Effector CD4-positive, alpha-beta T cell (primary cell): ENCODE results near the gene TRIM46.

ENCODE experiments used
- DNase-seq: peaks from one replicate; pipeline ENCODE4 v3.0.0-alpha.2; 2020
- total RNA-seq: gene quantifications from one replicate; lab custom pipeline; 2026; lab: John Stamatoyannopoulos, UW

TRIM46 gene, protein sequence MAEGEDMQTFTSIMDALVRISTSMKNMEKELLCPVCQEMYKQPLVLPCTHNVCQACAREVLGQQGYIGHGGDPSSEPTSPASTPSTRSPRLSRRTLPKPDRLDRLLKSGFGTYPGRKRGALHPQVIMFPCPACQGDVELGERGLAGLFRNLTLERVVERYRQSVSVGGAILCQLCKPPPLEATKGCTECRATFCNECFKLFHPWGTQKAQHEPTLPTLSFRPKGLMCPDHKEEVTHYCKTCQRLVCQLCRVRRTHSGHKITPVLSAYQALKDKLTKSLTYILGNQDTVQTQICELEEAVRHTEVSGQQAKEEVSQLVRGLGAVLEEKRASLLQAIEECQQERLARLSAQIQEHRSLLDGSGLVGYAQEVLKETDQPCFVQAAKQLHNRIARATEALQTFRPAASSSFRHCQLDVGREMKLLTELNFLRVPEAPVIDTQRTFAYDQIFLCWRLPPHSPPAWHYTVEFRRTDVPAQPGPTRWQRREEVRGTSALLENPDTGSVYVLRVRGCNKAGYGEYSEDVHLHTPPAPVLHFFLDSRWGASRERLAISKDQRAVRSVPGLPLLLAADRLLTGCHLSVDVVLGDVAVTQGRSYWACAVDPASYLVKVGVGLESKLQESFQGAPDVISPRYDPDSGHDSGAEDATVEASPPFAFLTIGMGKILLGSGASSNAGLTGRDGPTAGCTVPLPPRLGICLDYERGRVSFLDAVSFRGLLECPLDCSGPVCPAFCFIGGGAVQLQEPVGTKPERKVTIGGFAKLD
- total RNA-seq = 6.4 reads per million, percentile 24 among the genes with 10 or more reads in this experiment

DNA sequence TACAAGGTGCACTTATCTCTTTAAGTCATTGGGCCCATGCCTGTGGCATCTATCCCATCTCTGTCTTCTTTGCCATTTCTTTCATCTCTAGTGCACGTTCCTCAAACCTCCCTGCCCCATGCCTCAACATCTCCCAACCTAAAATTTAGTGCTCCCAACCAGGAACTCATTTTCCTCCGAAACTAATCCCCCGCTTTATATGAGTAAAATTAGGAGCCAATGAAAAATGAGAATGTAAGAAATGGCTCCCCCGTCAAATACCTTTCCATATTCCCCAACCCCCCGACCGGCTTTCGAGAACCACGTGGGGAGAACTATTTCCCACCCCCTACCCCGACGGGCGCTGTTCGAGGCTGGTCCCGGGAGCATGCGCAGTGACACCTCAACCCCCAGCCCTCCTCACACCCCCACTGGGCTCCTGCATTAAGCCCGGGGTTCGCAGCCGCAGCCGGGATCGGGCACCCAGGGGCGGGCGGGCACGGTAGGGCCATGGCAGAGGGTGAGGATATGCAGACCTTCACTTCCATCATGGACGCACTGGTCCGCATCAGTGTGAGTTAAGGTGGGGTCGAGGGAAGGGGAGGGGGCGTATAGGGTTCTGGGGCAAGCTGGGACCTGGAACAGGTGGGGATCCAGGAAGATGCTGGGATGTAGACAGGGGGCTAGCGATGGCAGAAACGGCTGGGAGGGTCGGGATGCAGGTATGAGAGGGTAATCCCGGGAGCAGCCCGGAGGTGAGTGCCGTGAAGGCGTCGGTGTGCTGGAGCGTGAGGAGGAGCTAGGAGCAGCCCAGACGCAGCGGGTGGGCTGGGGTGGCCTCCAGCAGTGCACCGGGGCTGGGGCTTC is at the start of gene TRIM46:
TRIM46 (plus strand) TSS at position 372 of the 846 bp plus-strand sequence; CDS start at position 490, 118 bp downstream.
- peak; percentile 46 for DNase-seq

DNA sequence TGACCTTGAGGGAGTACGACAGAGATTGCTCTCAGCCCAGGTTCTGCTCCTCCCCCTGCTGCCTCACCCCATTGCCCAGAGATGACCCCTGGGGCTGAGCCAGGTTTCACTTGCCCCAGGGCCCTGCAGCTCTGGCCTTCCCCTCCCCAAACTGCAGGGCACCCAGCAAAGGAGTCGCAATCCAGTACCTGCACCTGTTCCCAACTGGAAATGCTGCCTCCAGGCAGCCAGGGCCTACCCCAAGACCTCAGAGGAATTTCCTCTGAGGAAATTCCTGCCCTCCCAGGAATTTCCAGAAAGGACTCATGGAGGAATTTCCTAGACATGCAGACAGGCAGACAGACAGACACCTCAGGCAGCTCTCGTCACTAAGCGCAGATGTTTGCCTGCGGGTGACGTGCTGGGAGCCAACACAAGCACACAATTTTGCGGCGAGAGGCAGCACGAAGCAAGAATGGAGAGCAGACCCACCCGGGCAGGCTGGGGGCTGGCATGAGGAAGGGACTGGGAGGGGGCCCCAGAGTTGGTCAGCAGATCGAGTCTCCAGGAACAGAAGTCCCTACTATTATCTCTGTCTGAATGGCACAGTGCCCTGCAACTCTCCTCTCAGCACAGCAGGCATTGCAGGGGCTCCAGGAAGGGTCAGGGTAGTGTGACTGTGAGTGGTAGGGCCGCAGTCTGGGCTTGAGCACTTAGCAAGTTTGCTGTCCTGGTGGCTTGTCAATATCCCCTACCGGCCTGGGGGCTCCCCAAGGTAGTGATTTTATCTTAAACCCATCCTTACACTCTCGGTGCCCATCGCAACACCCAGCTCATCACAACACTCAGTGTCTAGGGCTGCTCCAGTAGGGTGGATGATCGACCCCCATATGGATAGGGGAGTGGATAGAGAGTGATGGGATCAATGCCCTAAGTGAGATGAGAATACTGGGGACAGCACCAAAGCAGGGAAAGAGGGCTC is 48.9 kb upstream of the TRIM46 start:
- DNase-seq = no peak

DNA sequence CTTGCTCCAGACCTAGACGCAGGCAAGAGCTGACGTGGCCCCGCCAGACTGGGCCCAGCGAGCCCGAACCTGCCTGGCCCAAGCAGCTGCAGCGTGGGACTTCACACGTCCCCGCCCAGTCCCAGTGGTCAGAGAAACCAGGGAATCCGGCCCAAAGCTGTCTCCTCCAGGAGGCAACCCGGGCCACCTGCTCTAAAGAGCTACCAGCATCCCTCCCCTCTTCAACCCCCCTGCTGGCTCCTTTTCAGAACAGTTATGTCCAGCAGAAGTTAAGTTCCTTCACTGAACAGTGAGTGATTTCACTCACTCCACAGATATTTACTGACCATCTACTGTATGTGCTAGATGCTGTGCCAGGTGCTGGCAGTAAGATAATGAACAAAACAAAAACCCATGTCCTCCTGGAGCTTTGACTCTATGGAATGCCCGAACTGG is 48.1 kb upstream of the TRIM46 start:
- no peak for DNase-seq

DNA sequence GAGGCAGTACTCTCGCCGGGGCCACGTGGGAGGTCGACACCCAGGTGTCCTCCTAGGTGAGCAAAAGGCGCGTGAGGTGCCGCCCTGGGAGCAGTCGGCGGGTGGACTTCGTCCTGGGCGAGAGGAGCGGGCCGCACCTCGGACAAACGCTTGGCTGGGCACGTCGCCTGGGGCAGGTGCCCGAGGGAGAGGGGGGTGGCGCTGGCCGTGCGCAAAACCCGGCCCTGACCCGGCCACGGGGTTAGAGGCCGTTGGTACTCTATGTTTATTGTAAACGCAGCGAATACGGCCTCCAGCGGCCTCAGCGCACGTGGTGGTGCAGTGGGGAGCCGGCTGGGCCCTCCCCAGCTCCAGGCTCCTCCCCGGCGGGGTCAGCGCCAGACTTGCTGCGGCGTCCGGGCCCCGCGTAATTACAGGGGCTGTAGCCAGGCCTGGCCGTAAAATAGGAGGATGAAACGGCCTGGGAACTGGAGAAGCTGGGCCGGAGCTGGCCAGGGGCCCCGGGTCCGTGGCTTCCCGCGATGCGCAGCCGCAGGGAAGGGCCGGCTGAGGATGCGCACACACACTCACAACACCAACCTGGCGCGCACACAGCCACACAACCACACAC is 47.6 kb upstream of the TRIM46 start:
- no peak for DNase-seq

DNA sequence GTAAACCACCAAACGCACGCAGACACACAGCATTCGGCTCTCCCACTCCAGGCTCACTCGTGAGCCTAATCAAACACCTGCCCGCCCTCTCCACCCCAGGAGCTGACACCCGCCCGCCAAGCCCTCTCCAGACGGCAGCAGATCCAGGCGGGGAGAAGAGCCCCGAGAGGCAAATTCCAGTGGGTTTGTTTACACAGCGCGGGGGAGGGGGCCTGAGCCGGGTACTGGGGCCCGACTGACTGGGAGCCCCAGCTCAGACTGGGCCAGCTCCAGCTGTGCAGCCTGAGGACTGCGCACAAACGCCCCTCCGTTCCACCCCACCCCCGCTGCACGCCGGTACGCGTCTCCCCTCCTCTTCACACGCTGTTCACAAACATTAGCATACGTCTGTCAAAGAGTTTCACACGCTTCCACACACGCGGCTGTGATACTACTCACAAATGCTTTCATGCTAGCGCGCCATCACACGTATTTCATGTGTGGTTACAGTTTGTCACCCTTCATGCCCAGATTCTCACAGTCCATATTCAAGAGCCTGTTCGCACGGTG is 47.0 kb upstream of the TRIM46 start:
- DNase-seq = peak; percentile 27

DNA sequence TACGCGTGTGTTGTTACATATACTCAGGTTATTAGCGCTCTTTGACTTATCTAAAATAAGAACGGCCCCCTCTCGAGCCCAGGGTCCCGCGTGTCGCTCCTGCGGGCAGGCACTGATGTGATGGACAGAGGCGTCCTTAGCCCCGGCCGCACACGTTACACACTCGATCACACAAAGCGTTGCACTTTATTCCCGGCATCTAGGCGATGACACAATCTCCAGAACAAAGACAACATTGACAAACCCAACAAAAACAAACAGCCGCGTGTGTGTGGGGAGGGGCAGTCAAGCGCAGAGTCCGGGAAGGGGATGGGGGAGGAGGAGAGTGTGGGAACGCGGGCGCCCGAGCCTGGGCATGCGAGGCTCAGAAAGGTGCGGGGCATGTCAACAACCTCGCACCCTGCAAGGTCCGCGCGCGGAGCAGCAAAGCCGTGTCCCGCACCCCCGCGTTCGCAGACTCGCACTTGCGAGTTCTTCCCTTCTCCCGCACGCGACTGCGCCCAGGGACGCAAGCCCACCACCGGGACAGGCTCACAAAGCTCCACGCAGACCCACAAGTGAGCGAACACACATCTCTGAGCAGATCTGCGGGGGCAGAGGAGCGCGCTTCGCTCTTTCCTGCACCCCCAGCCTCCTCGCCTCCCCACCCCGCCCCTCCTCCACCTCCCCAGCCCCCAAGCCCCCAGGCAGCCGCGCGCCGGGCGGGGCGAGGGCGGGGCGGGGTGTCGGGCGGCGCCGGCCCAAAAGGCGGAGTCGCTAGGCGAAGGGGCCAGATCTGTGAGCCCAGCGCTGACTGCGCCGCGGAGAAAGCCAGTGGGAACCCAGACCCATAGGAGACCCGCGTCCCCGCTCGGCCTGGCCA is 46.3 kb upstream of the TRIM46 start, which contains the start of gene EFNA1:
EFNA1 (plus strand) TSS at position 772 of the 862 bp plus-strand sequence. CDS start 102 bp downstream, outside the sequence.
- DNase-seq = peak; percentile 15

DNA sequence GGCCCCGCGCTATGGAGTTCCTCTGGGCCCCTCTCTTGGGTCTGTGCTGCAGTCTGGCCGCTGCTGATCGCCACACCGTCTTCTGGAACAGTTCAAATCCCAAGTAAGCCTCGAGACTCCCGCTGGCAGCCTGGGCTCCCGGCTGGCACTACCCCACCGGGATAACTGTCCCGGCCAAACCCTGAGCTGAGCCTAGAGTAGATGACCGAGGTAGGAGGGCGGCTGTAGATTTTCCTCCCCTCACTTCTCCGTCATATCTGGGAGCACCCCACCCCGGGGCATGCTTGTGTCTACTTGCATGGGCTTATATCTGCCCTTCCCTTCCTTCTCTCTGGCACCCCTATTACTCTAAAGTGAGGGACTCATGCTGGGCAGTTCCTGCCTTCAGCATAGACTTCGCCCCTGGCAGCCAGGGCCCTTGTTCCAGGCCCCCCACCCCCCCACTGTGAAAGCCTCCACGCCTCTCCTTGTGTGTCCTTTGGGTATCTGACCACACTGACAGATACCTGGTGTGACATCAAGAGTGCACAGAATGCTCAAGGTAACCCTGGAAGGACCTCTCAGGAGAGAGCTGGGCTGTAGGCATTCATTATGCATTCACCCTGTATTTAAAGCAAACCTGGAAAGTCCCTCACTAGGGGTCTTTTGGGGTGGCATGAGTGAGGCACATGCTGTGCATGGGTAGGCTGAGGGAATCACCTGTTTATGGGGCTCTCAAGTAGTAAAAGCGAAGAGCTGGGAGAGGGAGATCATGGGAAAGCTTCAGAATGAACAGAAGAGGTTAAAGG is 45.5 kb upstream of the TRIM46 start:
- DNase-seq = no peak

DNA sequence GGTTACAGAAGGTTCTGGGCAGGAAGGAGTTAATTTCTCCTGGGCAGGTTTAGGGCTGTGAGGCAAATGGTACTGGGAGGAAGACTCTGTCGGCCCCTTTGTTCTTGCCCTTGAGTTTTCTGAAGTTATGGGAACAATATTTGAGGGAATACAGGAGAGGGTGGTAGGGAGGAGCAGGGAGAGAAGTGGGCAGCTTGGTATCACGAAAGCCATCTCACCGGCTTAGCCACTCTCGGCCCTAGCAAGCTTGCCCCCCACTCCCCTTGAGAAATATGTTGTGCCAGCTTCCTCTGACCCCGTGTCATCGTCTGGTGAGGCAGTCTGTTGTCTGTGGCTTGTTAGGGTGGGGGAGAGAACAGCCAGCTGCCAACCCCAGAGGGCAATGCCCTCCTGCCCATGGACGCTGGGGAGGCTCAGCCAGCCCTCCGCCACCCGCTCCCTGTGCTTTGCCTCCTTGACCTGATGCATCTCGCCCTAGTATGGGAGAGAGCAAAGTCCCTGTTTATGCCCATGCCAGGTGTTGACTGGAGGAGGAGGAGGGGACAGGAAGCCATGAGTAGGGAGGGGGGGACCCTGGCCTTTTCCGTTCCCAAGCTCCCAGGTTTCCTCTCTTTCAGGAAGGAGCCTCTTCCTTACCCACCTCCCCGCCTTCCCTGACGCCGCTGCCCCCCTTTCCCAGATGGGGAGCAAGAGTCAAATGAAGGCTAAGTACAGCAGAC is 44.7 kb upstream of the TRIM46 start:
- DNase-seq = peak; percentile 3

DNA sequence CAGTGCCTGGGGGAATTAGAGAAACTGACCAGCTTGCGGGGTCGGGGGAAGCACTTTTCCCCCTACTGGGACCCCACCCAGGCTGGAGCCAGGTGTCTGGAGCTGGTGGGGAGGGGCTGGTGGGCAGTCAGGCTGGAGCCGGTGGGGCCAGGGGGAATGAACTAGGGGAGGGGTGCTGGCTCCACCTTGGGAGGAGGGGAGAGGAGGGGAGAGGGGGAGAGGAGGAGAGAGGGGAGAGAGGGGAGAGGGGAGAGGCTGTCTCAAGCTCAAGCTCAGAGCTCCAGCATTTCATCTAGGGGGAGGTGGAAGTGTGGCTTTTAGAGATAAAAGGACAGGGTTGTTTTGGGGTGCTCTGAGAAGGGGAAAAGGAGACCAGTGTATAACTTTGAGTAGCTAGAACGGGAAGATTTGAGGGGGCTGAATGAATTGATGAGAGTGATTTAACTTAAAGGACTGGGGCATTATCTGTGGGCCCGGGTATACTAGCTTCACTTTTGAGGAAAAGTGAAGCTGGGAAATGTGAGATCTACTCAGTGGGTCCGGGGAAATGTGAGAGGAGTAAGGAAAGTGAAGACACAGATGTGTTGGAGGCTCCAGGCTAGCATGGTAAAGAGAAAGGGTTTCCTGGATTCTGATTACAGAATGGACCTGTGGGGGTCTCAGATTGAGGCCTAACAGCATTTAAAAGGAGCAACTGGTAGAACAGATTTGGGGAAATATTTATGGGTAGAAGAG is 43.2 kb upstream of the TRIM46 start:
- no peak for DNase-seq

DNA sequence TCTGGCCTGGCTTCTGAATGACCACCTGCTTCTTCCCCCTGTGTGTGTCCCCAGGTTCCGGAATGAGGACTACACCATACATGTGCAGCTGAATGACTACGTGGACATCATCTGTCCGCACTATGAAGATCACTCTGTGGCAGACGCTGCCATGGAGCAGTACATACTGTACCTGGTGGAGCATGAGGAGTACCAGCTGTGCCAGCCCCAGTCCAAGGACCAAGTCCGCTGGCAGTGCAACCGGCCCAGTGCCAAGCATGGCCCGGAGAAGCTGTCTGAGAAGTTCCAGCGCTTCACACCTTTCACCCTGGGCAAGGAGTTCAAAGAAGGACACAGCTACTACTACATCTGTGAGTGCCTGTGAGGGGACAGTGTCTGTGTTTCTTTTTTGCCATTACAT is 42.4 kb upstream of the TRIM46 start:
- DNase-seq = no peak

DNA sequence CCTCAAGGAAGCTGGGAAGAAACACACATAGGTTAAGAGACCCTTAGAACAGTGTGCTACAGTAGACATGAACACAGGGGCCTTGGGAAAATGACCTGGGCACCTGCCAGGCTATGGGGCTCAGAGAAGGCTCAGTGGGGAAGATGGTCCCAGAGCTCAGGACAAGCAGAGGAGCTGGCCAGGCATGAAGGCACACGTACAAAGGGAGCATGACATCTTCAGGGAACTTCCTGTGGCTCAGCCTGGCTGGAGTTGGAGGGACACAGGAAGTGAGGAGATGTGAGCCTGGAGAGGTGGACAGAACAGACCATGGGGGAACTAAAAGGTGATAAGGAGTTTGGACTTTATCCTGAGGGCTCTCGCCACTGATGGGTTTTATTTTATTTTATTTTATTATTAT is 41.8 kb upstream of the TRIM46 start:
- no peak for DNase-seq

DNA sequence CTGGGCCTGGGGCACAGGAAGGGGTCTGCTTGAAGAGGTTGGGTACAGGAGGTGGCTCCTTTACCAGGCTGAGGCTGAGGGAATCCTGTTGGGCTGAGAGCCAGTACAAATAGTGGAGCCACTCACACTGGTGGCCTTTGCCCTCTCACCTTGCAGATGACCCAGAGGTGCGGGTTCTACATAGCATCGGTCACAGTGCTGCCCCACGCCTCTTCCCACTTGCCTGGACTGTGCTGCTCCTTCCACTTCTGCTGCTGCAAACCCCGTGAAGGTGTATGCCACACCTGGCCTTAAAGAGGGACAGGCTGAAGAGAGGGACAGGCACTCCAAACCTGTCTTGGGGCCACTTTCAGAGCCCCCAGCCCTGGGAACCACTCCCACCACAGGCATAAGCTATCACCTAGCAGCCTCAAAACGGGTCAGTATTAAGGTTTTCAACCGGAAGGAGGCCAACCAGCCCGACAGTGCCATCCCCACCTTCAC is 39.8 kb upstream of the TRIM46 start:
- no peak for DNase-seq

DNA sequence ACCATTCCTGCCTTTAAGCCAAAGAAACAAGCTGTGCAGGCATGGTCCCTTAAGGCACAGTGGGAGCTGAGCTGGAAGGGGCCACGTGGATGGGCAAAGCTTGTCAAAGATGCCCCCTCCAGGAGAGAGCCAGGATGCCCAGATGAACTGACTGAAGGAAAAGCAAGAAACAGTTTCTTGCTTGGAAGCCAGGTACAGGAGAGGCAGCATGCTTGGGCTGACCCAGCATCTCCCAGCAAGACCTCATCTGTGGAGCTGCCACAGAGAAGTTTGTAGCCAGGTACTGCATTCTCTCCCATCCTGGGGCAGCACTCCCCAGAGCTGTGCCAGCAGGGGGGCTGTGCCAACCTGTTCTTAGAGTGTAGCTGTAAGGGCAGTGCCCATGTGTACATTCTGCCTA is 39.3 kb upstream of the TRIM46 start:
- no peak for DNase-seq

DNA sequence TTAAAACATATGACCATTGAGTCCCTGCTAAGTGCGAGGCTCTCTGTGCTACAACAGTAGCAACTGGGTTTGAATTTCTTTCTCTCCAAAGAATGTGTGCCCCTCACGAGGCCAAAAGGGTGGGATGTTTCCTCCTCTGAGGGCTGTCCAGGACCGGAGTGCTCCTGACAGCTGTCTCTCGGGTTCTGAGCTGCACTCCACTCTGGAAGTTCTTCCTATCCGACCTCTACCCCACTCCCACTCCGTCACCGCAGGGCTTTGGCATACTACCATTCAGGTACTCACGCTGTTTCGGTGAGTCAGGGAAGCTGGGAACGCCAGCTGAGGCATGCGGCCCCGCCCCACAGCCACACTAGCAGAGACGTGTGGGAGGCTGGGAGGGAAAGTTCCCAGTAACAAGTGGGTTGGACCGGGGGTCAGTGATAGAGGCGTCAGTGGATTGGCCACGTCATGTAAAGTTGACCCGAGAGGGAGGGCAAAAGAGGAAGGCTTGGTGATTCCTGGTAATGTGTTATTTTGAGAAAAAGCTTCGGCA is 38.7 kb upstream of the TRIM46 start:
- DNase-seq = peak; percentile 20

DNA sequence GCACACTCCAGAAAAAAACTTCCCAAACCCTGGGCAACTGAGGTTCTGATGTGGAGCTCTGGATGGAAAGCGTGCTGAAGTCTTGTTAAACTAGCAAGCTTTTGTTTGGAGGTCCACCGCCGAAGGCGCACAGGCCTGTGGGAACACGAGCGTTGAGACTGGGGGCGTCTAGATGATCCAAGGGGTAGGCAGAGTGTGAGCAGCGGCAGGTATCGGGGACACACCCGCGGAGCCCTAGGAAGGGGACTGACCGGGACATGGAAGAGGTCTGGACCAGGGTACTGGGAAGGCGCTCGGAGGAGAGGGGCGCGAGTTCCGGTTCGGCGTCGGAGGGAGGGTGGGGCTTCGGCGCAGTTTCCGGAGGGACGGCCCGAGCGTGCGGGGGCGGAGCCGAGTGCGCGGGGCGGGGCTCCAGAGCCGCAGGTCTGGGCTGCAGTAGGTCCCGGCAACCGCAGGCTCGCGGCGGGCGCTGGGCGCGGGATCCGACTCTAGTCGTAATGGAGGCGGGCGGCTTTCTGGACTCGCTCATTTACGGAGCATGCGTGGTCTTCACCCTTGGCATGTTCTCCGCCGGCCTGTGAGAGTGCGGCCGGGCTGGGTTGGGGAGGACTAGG is 38.1 kb upstream of the TRIM46 start, which contains the start of gene SLC50A1:
SLC50A1 (plus strand) TSS at position 438 of the 614 bp plus-strand sequence; CDS start at position 498, 60 bp downstream.
- peak; percentile 87 for DNase-seq

DNA sequence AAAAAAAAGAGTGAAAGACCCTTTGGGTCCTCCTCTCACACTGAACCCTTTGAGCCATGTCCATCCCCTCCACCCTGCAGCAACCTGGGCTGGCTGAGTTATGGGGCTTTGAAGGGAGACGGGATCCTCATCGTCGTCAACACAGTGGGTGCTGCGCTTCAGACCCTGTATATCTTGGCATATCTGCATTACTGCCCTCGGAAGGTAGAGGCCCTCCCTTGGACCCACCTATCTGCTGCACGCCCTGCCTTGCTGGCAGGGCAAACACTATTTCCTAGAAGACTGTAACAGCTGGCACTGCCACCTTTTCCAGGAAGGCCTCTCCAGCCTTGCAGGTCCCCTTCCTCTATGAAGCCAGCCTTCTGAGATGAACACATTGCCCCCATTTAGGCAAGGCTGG is 36.9 kb upstream of the TRIM46 start:
- no peak for DNase-seq
